Measurements from ENCODE around the gene RBFOX2. TPM values are rescaled to one million over a fixed set of nuclear protein-coding genes. Genes with fewer than 3 reads are reported as not detected.

Gene RBFOX2
- total RNA-seq, 2 experiments from 2014 or later = 54.3 to 78.7 TPM

GRCh38 chr22:35914357-35914664 lies 114.3 kb downstream of the RBFOX2 start:
- peak overlapping the region; percentile 59 for H3K4me3 ChIP-seq (ENCODE audit: low read depth, low read length, poor library complexity, severe bottlenecking)
- H3K4me2 ChIP-seq (ENCODE audit: low read length) = peak overlapping the region; percentile 85
- no TSS peak for BruUV-seq (replicated peaks)
- no peaks in the 10 kb centered on the region for H3K36me3 ChIP-seq (ENCODE audit: insufficient read depth, low read length)
- ChIA-PET CTCF (ENCODE audit: unreplicated experiment) (no interaction called here), POLR2A (interaction anchor here (0.6 to 2.3 kb wide), 8 partner anchors 9 to 184 kb away, joined by 3 to 11 read pairs (median 6); no protein-coding TSS in a partner anchor)
- peaks cover 73% of the 10 kb centered on the region; the same call in 1 of the 2 replicates for H3K79me2 ChIP-seq (ENCODE audit: insufficient read depth, low read depth, low read length)
- DNase-seq (ENCODE audit: low spot score) = no peak
- no peaks in the 10 kb centered on the region for H3K9me3 ChIP-seq (ENCODE audit: low read length)
- intact Hi-C loops (cut with micrococcal nuclease; ENCODE audit: unreplicated experiment) = loop anchor here (10.0 kb wide), 1 partner anchor 560 kb away; no protein-coding TSS in a partner anchor
- no peaks in the 10 kb centered on the region for H4K20me1 ChIP-seq (ENCODE audit: insufficient read depth, low read length)
- peak overlapping the region; percentile 76 for H3K27ac ChIP-seq (ENCODE audit: low read depth, low read length, poor library complexity, severe bottlenecking)
- H3K4me1 ChIP-seq (ENCODE audit: insufficient read depth, low read length, poor library complexity, severe bottlenecking) = peaks cover 94% of the 10 kb centered on the region
- H2AFZ ChIP-seq (ENCODE audit: low read length) = peak overlapping the region; percentile 70
- TF ChIP-seq EZH2phosphoT487 (IDR thresholded peaks at IDR 0.05; ENCODE audit: borderline replicate concordance, low read depth, low read length) (no peak), CTCF (conservative IDR thresholded peaks at IDR 0.05; ENCODE audit: low read length) (no peak)
- H3K9me2 ChIP-seq (ENCODE audit: insufficient read depth, low read length) = no peaks in the 10 kb centered on the region

GRCh38 chr22:35913925-35914324 lies 114.7 kb downstream of the RBFOX2 start:
- peaks cover 90% of the 10 kb centered on the region for H3K4me1 ChIP-seq (ENCODE audit: insufficient read depth, low read length, poor library complexity, severe bottlenecking)
- intact Hi-C loops (cut with micrococcal nuclease; ENCODE audit: unreplicated experiment) = loop anchor here (10.0 kb wide), 1 partner anchor 559 kb away; no protein-coding TSS in a partner anchor
- POLR2A ChIA-PET = interaction anchor here (0.6 to 2.3 kb wide), 9 partner anchors 11 to 183 kb away, joined by 3 to 11 read pairs (median 5); no protein-coding TSS in a partner anchor
- peak overlapping the region; percentile 70; the same call in 1 of the 2 replicates for H2AFZ ChIP-seq (ENCODE audit: low read length)
- BruUV-seq (replicated peaks) = no TSS peak
- CTCF ChIA-PET (ENCODE audit: unreplicated experiment) = no interaction called here
- peak overlapping the region; percentile 59 for H3K4me3 ChIP-seq (ENCODE audit: low read depth, low read length, poor library complexity, severe bottlenecking)
- H3K27ac ChIP-seq (ENCODE audit: low read depth, low read length, poor library complexity, severe bottlenecking) = peak overlapping the region; percentile 76
- H3K79me2 ChIP-seq (ENCODE audit: insufficient read depth, low read depth, low read length) = peaks cover 71% of the 10 kb centered on the region; the same call in 1 of the 2 replicates
- no peaks in the 10 kb centered on the region for H4K20me1 ChIP-seq (ENCODE audit: insufficient read depth, low read length)
- H3K36me3 ChIP-seq (ENCODE audit: insufficient read depth, low read length) = no peaks in the 10 kb centered on the region
- TF ChIP-seq CTCF (conservative IDR thresholded peaks at IDR 0.05; ENCODE audit: low read length) (no peak), EZH2phosphoT487 (IDR thresholded peaks at IDR 0.05; ENCODE audit: borderline replicate concordance, low read depth, low read length) (no peak)
- no peaks in the 10 kb centered on the region for H3K9me3 ChIP-seq (ENCODE audit: low read length)
- H3K4me2 ChIP-seq (ENCODE audit: low read length) = peak overlapping the region; percentile 85
- no peaks in the 10 kb centered on the region for H3K9me2 ChIP-seq (ENCODE audit: insufficient read depth, low read length)
- no peak for DNase-seq (ENCODE audit: low spot score)

GRCh38 chr22:35912658-35913057 lies 116.0 kb downstream of the RBFOX2 start:
- H3K27ac ChIP-seq (ENCODE audit: low read depth, low read length, poor library complexity, severe bottlenecking) = peak overlapping the region; percentile 48
- no peaks in the 10 kb centered on the region for H3K9me2 ChIP-seq (ENCODE audit: insufficient read depth, low read length)
- H3K36me3 ChIP-seq (ENCODE audit: insufficient read depth, low read length) = peaks cover 5% of the 10 kb centered on the region; the same call in 1 of the 2 replicates
- no peak overlapping the region for H3K4me3 ChIP-seq (ENCODE audit: low read depth, low read length, poor library complexity, severe bottlenecking)
- H3K4me2 ChIP-seq (ENCODE audit: low read length) = peak overlapping the region; percentile 52
- no peaks in the 10 kb centered on the region; the same call in 1 of the 2 replicates for H3K9me3 ChIP-seq (ENCODE audit: low read length)
- no TSS peak for BruUV-seq (replicated peaks)
- peaks cover 77% of the 10 kb centered on the region for H3K4me1 ChIP-seq (ENCODE audit: insufficient read depth, low read length, poor library complexity, severe bottlenecking)
- DNase-seq (ENCODE audit: low spot score) = no peak
- intact Hi-C loops (cut with micrococcal nuclease; ENCODE audit: unreplicated experiment) = loop anchor here (10.0 kb wide), 1 partner anchor 558 kb away; no protein-coding TSS in a partner anchor
- H2AFZ ChIP-seq (ENCODE audit: low read length) = no peak overlapping the region
- H3K79me2 ChIP-seq (ENCODE audit: insufficient read depth, low read depth, low read length) = peaks cover 69% of the 10 kb centered on the region; the same call in 1 of the 2 replicates
- CTCF ChIA-PET (ENCODE audit: unreplicated experiment) = no interaction called here
- TF ChIP-seq EZH2phosphoT487 (IDR thresholded peaks at IDR 0.05; ENCODE audit: borderline replicate concordance, low read depth, low read length) (no peak), CTCF (conservative IDR thresholded peaks at IDR 0.05; ENCODE audit: low read length) (no peak)
- no peaks in the 10 kb centered on the region for H4K20me1 ChIP-seq (ENCODE audit: insufficient read depth, low read length)
- POLR2A ChIA-PET = interaction anchor here (0.6 to 2.3 kb wide), 6 partner anchors 10 to 186 kb away, joined by 3 to 9 read pairs (median 5); no protein-coding TSS in a partner anchor

All from OCI-LY7 (cell line).